VCaP (cell line): ENCODE measurements around the gene RFK.
A peak's percentile ranks its signal among the peaks of the same experiment; 100 is the strongest.

Source experiments
- H3K27ac ChIP-seq: fragments of 450-650 bp; 2 replicates; pipeline ENCODE4 v1.5.1; 2017
- TF ChIP-seq, protein P1 (sequence below): fragments of 450-650 bp; conservative IDR thresholded peaks from 2 replicates; pipeline ENCODE4 v1.5.1; 2017; ENCODE audit warnings: mild to moderate bottlenecking, moderate library complexity

The RFK gene

DNA sequence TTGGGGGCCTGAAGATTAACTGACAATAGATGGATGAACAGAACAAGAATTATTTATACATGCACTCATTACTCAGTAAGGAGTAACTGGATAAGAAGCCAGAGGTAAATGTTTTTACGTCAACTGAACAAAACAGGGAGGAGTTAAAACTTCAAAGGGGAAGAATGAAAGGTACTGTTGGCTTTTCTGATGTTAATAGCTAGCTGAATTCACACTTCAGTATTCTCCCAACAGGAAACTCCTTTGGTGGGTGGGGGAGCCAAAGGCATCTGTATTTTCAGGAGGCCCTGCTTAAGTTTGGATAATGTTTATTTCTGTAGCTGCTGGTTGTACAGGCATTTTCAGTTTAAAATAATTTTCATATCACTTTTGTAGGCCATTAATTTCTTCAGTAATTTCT is 23.2 kb upstream of the RFK start:
- peak overlapping the region; percentile 93 for H3K27ac ChIP-seq
- TF ChIP-seq, protein P1, sequence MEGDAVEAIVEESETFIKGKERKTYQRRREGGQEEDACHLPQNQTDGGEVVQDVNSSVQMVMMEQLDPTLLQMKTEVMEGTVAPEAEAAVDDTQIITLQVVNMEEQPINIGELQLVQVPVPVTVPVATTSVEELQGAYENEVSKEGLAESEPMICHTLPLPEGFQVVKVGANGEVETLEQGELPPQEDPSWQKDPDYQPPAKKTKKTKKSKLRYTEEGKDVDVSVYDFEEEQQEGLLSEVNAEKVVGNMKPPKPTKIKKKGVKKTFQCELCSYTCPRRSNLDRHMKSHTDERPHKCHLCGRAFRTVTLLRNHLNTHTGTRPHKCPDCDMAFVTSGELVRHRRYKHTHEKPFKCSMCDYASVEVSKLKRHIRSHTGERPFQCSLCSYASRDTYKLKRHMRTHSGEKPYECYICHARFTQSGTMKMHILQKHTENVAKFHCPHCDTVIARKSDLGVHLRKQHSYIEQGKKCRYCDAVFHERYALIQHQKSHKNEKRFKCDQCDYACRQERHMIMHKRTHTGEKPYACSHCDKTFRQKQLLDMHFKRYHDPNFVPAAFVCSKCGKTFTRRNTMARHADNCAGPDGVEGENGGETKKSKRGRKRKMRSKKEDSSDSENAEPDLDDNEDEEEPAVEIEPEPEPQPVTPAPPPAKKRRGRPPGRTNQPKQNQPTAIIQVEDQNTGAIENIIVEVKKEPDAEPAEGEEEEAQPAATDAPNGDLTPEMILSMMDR: no peak

GRCh38 chr9:76415731-76416130 is 21.5 kb upstream of the RFK start:
- TF ChIP-seq, protein P1: no peak
- peak overlapping the region; percentile 93 for H3K27ac ChIP-seq

- TF ChIP-seq, protein P1: no peak
- H3K27ac ChIP-seq: peak overlapping the region; percentile 93
These were observed 20.9 kb upstream of the RFK start for GRCh38 chr9:76415154-76415553.

GRCh38 chr9:76414661-76415060 is 20.4 kb upstream of the RFK start:
- peak overlapping the region; percentile 93 for H3K27ac ChIP-seq
- TF ChIP-seq, protein P1: no peak

- TF ChIP-seq, protein P1: no peak
- no peak overlapping the region for H3K27ac ChIP-seq
These were observed 19.4 kb upstream of the RFK start for GRCh38 chr9:76413658-76414057.

- TF ChIP-seq, protein P1: no peak
- no peak overlapping the region for H3K27ac ChIP-seq
These were observed 18.4 kb upstream of the RFK start for GRCh38 chr9:76412638-76413037.

- no peak overlapping the region for H3K27ac ChIP-seq
These were observed 11.6 kb upstream of the RFK start for GRCh38 chr9:76405868-76406267.

More at GRCh38 chr9:76405868-76406267, 11.6 kb upstream of the RFK start:
- TF ChIP-seq, protein P1: no peak
